CD4-positive, alpha-beta T cell treated with Interleukin-6 at 100 ng/mL for 8 hours (primary cell): ENCODE results near the gene FOXB1.
A peak's percentile ranks its signal among the peaks of the same experiment; 100 is the strongest.

Source experiments
- DNase-seq: peaks from one replicate; pipeline ENCODE4 v3.0.0-alpha.2; 2020; ENCODE audit warnings: mixed read lengths, low spot score

The FOXB1 gene

DNA sequence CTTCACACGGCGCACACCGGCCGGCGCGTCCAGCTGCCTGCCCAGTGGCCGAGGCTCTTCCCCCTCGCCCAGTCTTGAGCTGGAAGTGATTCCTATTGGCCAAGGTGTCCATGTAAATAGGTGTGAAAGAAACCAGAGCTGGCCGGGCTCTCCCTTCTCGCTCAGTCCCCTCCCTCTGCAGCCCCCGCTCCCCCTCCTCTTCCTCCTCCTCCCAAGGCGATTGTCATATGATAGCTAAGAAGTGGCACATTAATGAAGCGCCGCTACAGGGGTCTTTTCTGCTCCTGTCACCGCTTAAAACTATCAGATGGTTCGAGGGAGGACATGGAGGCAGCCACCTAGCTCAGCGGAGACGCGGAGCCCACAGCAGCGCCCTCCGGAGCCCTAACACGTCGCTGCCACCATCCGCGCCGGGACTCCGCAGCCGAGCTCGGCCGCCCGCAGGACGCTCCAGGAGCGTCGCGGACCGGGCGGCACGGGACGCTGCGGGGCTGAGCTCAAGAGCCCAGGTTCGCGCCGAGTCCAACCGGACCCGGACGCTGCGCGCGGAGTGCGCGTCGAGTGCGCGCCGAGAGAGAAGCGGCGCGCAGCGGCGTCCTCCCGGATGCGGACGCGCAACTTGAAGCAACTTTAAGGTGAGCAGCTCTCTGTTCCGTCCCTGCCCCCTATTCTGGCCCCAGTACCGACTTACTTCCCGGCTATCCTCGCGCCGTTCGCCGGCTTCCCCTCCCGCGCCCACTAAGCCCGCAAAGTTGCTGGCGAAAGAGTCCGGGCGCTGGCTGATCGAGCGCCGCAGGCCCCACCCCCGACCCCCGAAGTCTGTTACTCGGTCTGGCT, at the start of gene FOXB1:
FOXB1 (plus strand) TSS at position 303 of the 837 bp plus-strand sequence. CDS start 653 bp downstream, outside the sequence.
- no peak for DNase-seq

DNA sequence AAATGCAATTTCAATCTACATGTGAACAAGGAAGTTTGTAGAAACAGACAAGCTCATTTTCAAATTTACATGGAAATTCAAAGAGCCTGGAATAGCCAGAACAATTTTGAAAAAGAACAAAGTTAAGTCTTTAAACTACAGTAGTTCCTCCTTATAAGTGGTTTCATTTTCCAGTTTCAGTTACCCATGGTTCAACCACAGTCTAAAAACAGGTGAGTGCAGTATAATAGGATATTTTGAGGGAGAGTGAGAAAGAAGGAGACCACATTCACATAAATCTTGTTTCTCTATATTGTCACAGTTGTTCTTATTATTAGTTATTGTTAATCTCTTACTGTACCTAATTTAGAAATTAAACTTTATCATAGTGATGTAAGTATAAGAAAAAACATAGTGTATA, 45.8 kb upstream of the FOXB1 start:
- DNase-seq = no peak

DNA sequence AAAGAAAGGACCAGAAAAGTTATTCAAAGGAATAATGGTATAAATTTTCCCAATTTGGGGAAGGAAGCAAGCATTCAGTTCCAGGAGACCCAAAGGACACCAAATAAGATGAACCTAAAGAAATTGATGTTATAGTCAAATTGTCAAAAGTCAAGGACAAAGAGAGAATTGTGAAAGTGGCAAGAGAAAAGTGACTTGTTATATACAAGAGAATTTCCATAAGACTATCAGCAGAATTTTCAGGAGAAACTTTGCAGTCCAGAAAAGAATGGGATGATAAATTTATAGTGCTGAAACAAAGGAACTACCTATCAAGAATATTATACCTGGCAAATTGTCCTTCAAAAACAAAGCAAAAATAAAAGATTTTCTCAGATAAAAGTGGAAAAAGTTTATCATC, 43.8 kb upstream of the FOXB1 start:
- DNase-seq = no peak

DNA sequence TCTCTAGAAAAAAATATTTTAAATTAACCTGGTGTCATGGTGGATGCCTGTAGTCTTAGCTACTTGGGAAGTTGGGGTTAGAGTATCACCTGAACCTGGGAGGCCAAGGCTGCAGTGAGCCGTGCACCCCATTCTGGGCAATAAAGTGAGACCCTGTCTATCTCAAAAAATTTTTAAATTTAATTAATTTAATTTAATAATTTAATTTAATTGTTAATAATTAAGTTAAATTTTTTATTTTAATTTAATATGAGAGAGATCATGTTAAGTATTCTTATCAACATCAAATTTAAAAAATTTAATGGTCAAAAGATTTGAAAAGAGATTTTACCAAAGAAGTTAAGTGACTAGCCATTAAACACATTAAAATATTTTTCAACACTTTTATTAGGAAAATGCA, 40.8 kb upstream of the FOXB1 start:
- DNase-seq = no peak

DNA sequence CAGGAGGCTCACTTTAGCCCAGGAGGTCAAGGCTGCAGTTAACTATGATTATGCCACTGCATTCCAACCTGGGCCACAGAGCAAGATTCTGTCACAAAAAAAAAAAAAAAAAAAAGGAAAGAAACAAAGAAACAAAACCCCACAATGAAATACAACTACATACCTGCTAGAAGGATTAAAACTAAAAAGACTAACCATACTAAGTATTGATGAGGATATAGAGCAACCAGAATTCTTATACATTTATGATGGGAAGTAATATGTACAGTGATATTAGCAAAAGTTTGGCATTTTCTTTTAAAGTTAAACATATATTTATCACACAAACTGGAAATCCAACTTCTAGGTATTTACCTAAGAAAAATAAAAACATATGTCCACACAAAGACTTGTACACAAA, 40.2 kb upstream of the FOXB1 start:
- no peak for DNase-seq

DNA sequence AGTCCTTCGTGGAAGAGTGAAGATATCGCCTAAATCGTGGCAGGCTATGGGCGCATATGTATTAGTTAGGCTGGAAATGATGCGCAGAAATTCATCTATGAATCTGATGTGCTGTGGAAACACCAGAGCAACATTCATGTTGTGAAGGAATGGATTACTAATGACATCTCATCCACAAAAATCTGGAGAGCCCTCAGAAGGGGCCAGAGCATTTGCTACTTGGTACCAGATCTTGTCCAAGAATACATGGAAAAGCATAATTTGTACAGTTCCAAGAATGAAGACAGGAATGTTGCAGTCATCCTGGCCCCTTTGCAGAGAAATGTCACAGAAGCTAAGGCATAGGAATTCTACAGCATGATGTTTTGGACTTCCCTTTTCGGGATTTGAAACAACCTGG, 38.4 kb upstream of the FOXB1 start:
- DNase-seq = no peak

DNA sequence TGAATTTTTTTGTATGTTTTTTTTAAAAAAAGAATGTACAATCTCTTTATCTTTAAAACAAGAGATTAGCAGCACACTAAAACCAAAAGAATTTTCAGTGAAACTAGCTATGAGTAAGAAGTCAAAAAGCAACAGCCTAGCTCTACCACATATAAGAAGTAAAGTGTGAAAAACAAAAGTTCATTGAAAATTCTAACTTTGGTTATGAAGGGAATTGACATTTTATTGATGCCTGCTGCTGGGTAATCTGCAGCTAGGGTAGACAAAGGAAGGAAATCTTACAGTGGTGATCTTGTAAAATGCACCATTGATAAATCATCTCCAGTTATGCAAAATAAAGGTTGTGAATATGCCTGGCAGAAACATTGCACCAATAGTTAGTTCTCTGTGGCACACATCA, 37.8 kb upstream of the FOXB1 start:
- DNase-seq = no peak

DNA sequence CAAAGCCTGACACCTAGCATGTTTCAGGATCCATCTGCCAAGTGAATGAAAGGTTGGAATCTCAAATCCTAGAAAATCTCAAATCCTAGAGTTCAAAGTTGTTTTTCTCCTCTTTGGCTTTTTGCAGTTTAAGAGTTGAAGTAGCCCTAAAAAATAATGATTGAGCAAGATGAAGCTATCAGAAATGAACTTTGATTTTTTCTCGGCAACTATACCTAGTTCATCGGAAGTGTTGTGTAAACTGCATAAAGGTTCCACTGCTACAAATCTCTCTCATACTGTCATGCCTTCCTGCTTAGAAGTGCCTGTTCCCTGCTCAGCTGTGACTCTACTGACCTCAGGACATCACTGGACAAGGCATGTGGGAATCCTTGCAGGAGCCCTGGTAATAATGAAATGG, 35.8 kb upstream of the FOXB1 start:
- DNase-seq = no peak

DNA sequence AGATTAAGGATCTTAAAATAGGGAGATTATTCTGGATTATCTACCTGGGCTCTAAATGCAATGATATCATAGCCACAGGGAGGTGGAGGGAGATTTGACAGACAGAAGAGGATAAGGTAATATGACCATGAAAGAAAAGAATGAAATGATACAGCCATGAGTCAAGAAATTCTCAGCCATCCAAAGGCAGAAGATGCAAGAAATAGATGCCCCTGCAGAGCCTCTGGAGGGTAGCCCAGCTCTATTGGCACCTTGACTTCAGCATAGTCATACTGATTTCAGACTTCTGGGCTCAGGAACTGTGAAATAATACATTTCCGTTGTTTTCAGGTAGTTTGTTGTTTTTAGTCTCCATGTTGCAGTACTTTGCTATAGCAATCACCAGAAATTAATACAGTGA, 31.9 kb upstream of the FOXB1 start:
- DNase-seq = no peak

DNA sequence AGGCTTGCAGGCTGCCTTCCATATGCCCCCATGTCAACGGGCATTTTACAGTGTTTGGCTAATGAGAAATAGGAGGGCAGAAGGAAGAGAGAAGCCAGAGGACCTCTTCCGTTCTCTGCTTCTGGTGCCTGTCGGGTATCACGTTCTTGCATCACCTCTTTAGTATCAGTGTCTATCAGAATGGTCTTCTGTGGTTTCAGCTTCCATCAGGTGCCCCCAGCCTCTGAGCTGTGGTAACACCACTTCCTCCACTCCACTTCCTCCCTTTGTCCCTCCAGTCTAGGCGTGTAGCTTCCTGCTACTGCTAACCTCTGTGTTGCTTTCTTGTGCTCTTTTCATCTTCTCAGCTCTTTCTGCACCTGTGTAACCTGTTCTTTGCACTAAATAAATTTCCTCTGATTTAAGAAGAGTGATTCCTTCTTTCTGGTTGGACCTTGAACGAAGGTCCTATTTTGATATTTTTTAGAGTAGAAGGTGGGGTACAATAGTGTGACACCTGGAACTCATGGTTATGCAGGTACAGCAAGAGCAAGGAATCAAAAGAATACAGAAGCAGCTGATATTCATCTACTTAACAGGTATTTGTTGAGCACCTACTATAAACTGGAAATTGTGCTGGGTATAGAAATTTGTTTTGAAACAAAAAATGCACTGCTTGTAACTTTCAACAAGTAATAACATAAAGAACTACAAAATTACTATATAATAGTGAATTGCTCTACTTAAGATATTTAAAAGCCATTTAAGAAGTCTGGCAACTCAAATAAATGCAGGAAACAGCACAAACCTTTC, 27.4 kb upstream of the FOXB1 start:
- peak; percentile 75 for DNase-seq

DNA sequence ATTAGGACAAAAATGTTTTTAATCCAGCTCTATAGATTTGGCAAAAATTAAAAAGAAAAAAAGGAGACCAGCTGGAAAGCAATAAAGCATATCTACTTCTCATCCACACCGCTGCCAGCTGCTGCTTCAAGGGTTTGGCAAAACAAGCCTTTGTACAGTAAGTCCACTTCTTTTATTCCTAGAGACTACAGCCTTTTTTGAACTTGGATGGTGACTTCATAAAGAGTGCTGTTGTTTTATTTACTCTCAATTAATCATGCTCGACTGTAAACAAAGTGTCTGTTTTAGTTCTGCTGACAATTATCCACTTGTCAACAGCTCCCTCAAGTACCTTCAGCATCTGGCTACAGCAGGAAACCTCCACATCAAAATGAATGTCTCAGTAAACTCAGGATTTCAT, 12.3 kb upstream of the FOXB1 start:
- no peak for DNase-seq

DNA sequence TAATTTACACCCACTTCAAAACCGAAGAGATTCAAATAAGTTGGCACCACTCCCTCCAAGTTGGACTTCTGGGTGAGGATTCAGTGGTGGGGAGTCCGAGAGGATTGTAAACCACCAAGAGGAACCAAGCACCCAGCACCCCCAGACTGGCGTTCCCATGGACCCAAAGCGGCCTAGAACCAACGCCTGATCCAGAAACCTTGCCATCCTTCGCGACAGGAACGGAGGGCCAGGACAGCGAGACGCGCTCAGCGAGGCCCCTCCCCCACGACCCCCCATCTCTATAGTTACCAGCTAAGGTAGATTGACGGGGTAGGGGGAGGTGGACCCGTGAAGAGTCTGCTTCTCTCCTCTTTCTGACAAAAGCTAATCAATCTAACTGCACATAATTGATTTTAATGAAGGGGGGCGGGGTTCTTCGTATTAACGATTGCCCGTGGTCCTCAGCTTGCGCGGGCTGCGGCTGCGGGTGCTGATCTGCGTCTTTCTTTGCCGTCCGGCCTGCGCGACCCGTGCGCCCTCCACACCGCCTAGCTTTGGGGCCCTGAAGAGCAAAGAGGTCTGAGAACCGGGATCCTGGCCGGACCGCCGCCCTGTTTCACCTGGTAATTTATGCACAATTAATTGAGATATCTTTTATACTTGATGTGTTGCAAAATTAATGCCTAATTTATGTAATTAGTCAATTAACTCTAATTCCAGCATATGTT, 10.9 kb upstream of the FOXB1 start:
- DNase-seq = no peak

DNA sequence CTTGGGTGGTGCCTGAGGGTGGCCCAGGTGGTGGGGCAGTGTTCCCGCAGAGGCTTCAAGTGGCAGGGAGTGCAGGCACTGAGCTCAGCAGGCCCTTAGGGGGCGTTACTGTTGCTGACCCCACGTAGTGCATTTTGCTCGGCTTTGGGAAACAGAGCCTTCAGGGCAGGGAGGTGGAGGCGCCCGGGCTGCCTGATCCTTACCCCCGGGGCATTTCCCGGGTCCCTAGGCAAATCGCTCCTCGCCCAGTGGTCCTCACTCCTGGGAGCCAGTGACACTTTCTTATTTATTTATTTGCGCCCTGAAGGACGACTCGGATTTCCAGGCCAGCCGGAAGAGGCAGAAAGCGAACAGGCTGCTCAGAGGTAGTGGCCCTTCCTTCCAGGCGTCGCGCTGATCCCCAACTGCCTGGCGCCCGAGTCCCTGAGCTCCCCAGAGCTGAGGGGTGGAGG, 10.1 kb upstream of the FOXB1 start:
- no peak for DNase-seq

DNA sequence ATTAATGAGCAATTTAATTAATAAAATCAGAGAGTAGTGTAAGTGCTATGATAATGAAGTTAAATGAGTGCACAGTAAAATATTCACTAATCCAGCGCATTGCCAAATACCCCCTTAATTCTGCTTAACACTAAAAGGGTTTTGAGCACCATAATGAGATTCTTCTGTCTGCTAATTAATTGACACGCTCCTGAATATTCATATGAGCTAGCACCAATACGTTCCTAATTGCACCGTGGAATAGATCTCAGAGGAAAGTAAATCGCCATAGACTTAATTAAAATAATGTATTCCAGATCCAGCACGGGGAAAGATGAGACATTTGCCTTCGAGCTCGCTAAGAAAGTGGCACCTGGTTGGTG, 9.6 kb upstream of the FOXB1 start:
- DNase-seq = no peak

DNA sequence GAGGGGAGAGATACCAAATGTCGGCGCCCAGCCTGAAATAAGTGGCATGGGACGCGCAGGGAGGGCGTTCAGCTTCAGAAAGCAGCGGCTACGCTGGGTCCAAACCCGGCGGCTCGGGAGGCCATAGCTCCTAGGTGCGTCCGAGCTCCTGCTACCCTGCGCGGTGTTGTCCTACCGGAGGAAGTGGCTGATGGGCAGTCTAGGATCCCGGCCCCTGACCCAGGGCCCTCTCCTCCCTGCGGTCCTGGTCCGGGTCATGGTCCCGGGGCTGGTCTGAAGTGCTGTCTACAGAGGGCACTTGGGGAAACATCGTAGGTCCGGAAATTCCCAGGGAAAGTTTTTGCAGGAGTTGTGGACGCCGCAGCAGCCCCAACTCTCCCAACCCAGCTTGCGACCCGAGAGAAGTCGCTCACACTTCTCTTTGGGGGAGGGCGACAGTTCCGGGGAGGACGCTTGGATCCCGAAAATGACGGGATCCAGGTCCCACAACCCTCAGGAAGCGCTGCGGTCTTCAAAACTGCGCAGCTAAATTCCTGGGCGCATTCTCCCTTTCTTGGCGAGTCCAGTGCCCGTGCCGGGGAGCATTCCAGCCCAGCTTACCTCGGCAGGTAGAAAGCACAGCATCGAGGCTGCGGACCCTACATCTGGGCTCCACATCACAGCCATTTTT, 9.1 kb upstream of the FOXB1 start:
- DNase-seq = no peak

DNA sequence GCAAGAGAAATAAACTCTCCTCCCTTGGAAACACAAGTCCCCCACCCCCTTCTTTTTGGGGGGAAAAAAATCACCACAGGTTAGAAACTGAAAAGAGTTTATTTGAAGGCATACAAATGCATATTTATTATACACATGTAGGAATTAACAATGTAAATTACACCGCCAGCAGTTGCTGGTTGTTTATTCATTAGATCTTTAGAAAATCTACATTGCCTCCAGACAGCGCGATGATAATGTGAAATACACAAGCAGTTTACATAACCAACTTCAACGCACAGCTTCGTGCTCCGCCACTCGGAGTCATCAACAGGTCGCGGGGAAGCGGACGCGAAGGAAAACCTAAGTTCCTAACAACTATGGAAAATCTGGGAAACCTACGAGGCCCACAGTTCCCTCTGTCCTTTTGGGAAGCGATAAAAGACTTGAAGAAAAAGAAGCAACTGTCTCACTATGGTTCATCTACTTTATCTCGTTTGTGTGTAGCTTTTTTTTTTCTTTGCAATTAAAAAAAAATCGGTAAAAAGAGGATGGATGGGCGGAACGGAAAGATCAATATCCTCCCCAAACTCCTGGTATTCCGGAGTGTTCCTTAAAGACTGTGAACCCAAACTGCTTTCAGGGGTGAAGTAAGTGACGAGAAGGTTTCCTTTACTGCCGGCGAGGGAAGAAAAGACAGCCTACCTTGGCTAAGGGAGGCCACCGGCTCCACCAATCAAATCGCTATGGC, 8.4 kb upstream of the FOXB1 start:
- no peak for DNase-seq

DNA sequence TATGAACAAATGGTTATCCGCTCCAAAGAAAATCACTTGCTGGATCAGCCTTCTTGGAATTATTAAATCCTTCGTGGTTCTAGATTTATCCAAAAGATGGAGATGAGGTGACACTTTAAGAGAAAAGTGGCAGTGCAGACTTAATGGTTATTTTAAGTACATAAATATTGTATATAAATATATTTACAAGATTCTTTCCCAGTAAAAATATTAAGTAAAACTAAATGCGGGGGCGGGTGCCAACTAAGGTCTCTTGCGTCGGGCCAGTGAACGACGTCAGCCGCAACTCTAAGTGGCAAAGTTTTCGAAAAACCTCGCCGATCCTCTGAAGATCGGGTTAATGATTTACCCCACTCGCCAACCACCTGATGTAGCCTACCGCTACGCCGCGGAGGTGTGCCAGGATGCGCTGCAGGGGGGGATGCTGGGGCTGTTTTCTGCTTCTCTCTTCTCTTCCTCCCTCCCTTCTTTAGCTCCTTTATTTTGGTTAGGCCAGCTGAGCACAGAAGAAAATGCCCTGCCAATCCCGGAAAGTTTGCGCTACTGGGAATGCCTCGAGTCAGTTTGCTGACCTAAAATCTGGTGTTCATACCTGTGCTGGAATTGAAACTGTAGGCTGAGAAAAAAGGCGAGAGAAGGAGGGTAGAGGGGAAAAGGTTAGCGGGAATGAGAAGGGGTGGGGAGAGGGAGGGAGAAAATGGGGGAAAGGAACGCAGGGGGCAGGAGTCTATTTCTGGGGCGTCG, 7.6 kb upstream of the FOXB1 start:
- DNase-seq = no peak

DNA sequence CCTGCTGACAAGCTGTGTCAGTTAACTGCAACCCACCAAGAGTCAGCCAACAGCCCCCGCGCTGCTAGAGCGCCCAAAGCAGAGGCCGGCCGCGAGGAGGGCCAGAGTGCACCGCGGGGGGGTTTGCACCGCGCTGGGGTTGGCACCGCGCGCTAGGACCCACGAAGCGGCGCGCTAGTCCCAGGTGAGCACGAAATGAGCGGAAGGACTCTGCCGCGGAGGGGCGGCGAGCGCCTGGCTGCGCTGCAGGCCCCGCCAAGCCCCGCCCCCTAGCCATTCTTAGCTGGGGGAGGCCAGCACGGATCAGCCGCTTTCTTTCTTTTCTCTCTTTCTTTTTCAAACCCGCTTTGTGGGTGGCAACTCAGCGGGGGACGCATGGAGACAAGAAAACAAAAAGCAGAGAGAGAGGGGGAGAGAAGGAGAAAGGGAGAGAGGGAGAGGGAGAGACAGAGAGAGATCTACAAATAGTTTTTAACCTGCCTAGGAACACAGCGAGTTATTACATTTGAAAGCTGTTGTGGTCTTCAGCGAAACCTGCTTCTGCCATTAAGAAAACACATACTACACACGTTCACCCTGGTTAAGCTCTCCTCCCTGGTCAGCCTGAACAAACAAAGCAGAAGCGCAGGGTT, 6.9 kb upstream of the FOXB1 start:
- DNase-seq = peak; percentile 32

DNA sequence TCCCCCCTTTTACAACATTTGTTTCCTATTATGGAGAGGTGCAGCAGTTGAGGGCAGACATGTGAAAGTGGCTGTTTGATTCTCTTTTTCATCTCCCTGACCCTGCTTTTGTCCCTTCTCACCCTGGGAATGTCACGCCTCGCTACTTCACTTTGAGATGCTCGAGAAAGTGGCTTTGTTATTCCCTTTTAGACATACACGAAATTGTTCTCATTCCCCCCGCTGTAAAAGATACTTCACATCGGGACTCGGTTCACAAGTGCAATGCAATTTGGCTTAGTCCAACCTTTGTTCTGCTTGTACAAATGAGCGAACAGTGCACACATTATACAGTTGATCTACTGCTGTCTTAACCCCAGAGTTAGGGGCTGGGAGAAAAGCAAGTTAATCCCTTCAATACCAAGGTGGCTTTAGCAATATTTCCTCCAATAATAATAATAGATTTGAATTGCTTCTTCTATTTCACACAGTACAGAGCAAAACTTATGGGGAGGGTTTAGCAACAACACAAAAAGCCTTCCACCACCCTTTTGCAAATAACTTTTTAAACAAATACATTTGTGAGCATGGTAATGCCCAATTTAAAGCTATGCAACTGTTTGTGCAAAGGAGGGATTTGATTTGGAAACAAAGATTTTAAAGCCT, 5.7 kb upstream of the FOXB1 start:
- no peak for DNase-seq
